ENCODE measurements around the gene TEDDM1.
A peak's percentile ranks its signal among the peaks of the same experiment; 100 is the strongest.
"Not testable (repeated sequence)": the region's sequence is repeated elsewhere in the genome, so short reads cannot be mapped to it uniquely, and the experiment has no call there.

Gene TEDDM1

DNA sequence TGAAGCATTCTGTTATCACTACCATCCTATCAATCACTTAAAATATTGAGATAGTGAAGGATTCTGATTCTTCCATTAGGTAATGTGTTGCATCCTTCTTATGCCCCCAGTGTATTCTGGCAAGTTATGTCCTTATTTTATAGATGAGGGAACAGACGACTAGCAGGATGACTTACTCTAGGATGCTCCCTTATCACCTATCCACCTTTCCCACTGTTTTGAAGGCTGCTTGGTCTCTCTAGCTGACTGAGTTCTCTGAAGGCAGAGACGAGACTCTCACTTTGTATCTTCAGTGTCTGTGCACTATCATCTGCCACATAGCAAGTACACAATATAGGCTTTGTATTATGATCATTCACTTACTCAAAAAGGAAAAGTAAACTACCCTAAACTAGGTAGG lies 12.9 kb downstream of the TEDDM1 start:
- DNase-seq (ENCODE audit: insufficient read length), result no peak
- TF ChIP-seq POLR2A (IDR thresholded peaks at IDR 0.05; ENCODE audit: low read depth, low read length) (no peak), POLR2AphosphoS5 (IDR thresholded peaks at IDR 0.05; ENCODE audit: low read depth, low read length) (no peak), TAF1 (IDR thresholded peaks at IDR 0.05; ENCODE audit: borderline replicate concordance, low read depth, low read length) (no peak)
- FAIRE-seq, result no peak

DNA sequence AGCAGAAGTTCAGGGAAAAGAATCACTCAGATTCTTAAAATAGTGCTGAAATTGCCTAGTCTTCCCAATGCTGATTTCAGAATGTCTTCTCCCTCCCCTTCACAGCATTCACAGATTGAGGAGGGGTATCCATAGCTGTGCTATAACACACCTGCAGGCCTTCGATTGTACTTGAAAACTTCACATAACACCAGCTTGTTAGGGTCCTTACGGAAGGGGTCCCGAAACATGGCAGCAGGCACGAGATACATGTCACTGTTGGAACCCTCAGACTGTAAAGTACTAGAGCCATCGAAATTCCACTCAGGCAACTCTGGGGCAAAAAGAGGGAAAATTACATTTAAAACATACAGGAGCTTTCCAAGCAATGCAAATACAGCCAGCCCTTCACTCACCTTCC lies 13.5 kb downstream of the TEDDM1 start:
- FAIRE-seq (no peak), DNase-seq (ENCODE audit: insufficient read length) (no peak)
- TF ChIP-seq POLR2AphosphoS5 (IDR thresholded peaks at IDR 0.05; ENCODE audit: low read depth, low read length), result no peak
- no peak for TF ChIP-seq POLR2A (IDR thresholded peaks at IDR 0.05; ENCODE audit: low read depth, low read length)
- no peak for TF ChIP-seq TAF1 (IDR thresholded peaks at IDR 0.05; ENCODE audit: borderline replicate concordance, low read depth, low read length)

DNA sequence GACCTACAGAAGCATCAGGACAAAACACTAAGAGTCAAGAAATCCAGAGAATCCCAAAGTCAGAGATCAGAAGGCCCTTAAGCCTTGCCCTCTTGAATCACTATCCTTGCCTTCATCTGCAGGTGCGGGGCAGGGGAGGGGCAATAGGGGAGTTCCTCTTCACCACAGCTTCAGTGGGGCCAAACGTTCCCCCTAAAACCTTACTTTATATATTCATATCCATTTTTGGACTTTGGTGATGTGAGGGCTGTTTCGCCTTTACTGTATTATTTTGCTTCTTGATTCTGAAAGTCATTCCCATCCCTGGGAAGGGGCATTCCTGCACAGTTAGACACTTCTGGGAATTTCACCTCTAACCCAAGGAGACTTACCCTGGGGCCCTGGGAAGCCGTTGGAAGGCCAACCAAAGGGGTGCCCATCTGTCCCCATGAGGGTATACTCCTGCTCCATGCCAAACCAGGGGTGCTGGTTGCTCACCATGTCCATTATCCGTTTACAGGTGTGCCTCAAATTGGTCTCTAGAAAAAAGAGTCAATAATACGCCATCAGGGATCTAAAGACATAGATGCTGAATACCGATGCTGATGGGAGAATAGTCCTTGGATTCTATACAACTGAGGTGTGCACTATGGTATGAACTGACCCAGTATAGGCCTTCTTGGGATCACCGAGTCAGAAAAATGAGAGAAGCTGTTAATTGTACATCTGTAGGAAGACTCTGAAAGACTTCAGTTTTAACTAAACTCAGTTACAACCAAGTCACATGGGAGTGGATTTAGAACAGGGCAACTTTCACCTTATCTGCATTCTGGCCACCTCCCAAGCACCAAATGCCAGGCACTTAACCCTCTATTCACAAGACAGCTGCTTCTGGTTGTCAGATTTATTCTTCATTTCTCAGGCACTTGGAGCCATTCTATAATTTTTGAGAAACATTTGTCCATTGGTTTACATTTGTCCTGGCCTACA lies 14.3 kb downstream of the TEDDM1 start:
- no peak for DNase-seq (ENCODE audit: insufficient read length)
- no peak for TF ChIP-seq POLR2A (IDR thresholded peaks at IDR 0.05; ENCODE audit: low read depth, low read length)
- no peak for TF ChIP-seq POLR2AphosphoS5 (IDR thresholded peaks at IDR 0.05; ENCODE audit: low read depth, low read length)
- TF ChIP-seq TAF1 (IDR thresholded peaks at IDR 0.05; ENCODE audit: borderline replicate concordance, low read depth, low read length), result no peak
- no peak for FAIRE-seq

DNA sequence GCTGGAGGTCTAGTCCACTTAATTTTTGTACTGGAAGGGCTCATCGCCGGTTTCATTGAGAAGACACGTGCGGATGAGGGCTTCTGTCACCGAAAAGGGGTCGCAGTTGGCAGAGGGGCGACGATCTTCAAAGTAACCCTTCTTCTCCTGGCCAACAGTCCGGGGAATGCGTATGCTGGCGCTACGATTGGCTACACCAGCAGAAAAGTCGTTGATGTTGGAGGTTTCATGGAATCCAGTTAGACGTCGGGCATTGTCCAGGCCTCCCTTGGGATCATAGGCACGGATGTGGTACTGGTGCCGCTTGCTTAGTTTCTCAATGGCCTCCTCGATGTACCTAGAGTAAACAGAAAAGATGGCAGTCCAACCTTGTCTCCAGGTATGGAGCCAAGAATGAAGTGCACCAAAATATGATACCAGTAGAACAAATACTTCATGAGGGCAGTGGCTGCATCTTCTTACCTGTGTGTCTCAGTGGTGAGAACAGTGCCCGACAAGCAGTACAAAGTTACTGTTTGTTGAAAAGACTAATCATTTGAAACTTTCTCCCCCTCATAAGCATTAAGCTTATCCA lies 16.0 kb downstream of the TEDDM1 start:
- TF ChIP-seq POLR2AphosphoS5 (IDR thresholded peaks at IDR 0.05; ENCODE audit: low read depth, low read length) (no peak), POLR2A (IDR thresholded peaks at IDR 0.05; ENCODE audit: low read depth, low read length) (no peak), TAF1 (IDR thresholded peaks at IDR 0.05; ENCODE audit: borderline replicate concordance, low read depth, low read length) (no peak)
- DNase-seq (ENCODE audit: insufficient read length) (no peak), FAIRE-seq (no peak)

DNA sequence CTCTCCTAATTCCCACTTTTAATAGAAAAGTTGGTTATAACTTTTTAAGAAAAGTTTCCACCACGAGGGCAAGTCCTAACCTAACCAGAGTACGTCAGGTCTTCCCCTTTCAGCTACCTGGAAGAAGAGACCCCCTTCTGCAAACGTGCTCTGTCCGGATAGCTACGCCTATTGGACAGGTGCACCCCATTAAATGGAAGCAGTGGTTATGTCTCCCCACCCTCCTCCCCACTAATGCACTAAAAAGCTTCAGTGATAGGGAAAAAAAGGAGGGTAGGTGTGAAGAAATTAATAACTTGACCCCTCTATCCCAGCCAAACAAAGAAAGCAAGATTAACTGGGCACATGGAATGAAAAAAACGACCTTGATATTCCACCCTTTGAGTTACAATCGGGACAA lies 16.5 kb downstream of the TEDDM1 start:
- DNase-seq (ENCODE audit: insufficient read length), result no peak
- no peak for FAIRE-seq
- no peak for TF ChIP-seq POLR2A (IDR thresholded peaks at IDR 0.05; ENCODE audit: low read depth, low read length)
- TF ChIP-seq TAF1 (IDR thresholded peaks at IDR 0.05; ENCODE audit: borderline replicate concordance, low read depth, low read length), result no peak
- no peak for TF ChIP-seq POLR2AphosphoS5 (IDR thresholded peaks at IDR 0.05; ENCODE audit: low read depth, low read length)

DNA sequence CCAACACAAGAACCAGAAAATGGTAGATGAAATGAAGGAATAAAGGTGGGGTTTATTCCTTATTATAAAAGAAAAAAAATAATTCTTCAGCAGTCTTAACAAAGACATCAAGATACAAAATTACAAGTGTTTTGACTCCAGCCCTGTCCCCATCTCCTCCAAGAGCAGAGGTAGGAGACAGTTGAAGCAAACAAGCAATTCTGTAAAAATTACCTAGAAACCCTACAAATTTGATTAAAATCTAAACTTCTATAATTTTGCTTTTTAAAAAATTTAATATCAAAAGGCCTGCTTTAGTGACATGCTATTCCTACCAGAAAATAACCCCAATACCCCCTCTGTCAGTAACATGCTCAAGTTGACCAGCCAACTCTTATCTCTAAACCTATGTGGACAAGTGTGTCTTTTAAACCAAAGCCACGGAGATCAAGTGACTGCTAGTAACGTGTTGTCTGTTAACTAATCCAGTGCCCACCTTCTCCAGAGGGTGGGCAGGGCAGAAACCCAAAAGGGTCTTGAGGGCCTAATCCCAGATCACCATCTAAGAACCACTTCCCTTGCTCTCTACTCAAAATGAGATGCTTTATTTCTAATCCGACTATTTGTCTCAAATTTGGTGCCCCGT lies 17.3 kb downstream of the TEDDM1 start:
- DNase-seq (ENCODE audit: insufficient read length), result no peak
- TF ChIP-seq TAF1 (IDR thresholded peaks at IDR 0.05; ENCODE audit: borderline replicate concordance, low read depth, low read length) (no peak), POLR2A (IDR thresholded peaks at IDR 0.05; ENCODE audit: low read depth, low read length) (no peak), POLR2AphosphoS5 (IDR thresholded peaks at IDR 0.05; ENCODE audit: low read depth, low read length) (no peak; the same call in 1 of the 2 replicates)
- no peak for FAIRE-seq

DNA sequence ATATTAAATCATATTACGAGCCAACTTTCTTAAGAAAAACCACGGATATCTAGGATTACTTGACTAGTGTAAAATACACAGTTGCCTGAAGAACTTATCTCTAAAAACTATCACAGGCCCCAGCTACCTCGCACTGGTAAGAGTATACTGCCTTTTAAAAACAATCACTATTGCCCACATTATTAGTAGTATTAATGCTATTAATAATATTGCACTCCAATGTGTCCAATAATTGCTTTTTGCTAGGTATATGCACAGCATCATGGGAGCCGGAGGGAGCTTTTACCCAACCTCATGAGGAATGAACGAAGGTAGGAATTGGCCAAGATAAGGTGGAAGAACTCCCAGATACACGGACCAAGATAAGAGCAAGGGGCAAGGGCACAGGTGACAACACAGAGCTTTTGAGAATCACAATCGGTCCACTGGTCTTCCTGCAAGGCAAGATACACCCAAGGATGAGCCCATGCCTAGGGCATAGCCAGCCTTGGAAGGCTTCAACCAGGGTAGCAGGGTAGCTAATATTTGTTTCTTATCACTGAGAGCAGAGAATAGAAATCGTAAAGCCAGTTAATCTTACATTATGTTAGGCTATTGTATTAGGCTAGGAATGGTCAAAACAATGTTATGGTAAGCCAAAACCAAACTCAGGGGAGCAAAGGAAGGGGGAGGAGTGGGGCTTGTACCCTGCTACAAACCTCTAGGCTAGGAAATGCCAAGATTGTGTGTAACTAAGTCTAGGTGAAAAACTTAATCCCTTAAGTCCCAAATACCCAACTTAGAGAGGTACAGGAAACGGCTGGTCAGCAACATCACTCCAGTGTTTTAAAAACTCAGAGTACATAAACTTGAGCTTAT lies 18.3 kb downstream of the TEDDM1 start:
- no peak for TF ChIP-seq TAF1 (IDR thresholded peaks at IDR 0.05; ENCODE audit: borderline replicate concordance, low read depth, low read length)
- TF ChIP-seq POLR2AphosphoS5 (IDR thresholded peaks at IDR 0.05; ENCODE audit: low read depth, low read length), result peak; percentile 61; the same call in 1 of the 2 replicates
- peak; percentile 14 for FAIRE-seq
- no peak for DNase-seq (ENCODE audit: insufficient read length)

DNA sequence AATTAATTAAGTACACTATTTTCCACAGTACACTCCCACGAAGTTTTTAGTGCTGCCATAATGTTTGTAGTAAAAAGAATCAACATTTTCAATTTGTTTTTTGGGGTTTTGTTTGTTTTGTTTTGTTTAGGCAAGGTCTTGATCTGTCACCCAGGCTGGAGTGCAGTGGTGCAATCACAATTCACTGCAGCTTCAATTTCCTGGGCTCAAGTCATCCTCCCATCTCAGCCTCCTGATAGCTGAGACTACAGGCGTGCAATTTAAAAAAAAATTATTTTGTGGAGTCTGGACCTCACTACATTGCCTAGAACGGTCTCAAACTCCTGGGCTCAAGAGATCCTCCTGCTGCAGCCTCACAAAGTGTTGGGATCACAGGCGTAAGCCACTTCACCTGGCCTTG lies 20.3 kb downstream of the TEDDM1 start:
- FAIRE-seq (no peak), DNase-seq (ENCODE audit: insufficient read length) (no peak)
- TF ChIP-seq POLR2A (IDR thresholded peaks at IDR 0.05; ENCODE audit: low read depth, low read length) (no peak), POLR2AphosphoS5 (IDR thresholded peaks at IDR 0.05; ENCODE audit: low read depth, low read length) (no peak), TAF1 (IDR thresholded peaks at IDR 0.05; ENCODE audit: borderline replicate concordance, low read depth, low read length) (no peak)

DNA sequence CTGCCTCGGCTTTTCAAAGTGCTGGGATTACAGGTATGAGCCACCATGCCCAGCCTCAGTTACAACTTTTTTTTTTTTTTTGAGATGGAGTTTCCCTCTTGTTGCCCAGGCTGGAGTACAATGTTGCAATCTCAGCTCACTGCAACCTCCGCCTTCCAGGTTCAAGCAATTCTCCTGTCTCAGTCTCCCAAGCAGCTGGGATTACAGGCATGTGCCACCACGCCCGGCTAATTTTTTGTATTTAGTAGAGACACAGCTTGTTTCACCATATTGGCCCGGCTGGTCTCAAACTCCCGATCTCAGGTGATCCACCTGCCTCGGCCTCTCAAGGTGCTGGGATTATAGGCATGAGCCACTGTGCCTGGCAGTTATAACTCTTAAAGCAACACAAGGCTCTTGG lies 20.7 kb downstream of the TEDDM1 start:
- DNase-seq (ENCODE audit: insufficient read length); FAIRE-seq: not testable (repeated sequence)

DNA sequence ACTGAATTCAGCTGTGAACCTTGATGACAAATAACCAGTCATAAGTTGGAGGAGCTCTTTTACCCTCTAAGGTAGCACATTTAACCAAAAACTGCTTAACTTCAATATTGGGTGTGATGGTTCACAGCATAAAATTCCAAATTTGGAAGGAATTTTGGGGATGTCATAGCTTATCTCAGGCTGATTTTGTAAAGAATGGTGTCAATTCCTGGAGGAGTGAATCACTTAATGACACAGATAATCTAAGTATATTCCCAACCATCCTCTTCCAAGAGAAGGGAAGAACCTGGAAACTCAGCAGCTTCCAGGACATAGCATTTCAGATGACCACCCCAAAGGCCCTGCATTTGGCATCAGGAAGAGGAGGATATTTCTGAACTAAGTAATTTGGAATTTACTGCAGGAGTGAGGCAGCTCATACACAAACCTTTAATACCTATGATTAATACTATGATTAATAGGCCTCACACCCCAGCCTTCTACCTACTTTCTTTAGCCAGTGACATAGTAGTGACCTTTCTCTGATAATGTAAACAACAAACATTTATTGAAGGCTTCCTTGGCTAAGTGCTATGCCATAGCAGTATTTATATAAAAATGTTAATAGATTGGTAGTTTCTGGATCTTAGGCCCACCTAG lies 23.4 kb downstream of the TEDDM1 start:
- FAIRE-seq (no peak), DNase-seq (ENCODE audit: insufficient read length) (no peak)
- TF ChIP-seq POLR2AphosphoS5 (IDR thresholded peaks at IDR 0.05; ENCODE audit: low read depth, low read length), result no peak
- no peak for TF ChIP-seq TAF1 (IDR thresholded peaks at IDR 0.05; ENCODE audit: borderline replicate concordance, low read depth, low read length)
- no peak for TF ChIP-seq POLR2A (IDR thresholded peaks at IDR 0.05; ENCODE audit: low read depth, low read length)

Data from GM12892 (cell line).